Measurements from ENCODE around the gene RALGAPA2. TPM values are rescaled to one million over a fixed set of nuclear protein-coding genes. Genes with fewer than 3 reads are reported as not detected.
A peak's percentile ranks its signal among the peaks of the same experiment; 100 is the strongest.

The RALGAPA2 gene
- total and polyA plus RNA-seq, 5 donors from 2014 or later, result 4.7 to 28.8 (median 6.2) TPM

DNA sequence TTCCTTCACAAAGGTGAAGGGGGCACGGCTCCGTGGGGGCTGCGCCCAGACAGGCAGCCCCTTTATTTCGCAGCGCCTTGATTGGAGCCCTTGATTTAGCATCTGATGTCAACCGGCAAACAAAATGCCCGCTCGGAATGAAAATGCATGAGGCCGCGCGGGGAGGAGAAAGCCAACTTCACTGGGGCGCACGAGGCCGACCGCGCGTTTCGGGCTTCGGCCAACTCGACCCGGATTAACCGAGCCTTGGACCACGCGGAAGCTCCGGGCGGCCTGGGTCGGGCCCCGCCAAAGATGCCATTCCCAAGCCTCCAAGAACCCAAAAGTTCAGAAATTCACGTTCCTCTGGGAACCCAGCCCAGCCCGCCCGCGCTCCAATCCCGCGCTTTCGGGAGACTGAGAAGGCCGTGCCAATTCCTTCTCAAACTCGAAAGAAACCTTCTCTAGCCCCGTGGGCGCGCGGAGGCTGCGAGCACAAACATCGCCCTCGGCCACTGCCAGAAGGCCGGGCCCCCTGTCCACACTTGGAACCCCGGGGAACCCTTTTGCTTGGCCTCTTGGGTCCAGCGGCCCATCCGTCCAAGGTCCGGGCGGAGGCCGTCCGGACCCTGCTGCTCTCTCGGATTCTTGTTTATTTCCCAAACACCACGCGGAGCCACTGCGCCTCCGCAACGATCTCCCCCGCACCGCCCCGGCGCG is 345.4 kb downstream of the RALGAPA2 start:
- H3K27ac Mint-ChIP-seq, result no peak overlapping the region
- no peaks in the 10 kb centered on the region for H3K36me3 Mint-ChIP-seq
- no peak overlapping the region for H3K27ac ChIP-seq (ENCODE audit: insufficient read depth, low read length, poor library complexity, severe bottlenecking)
- ATAC-seq (ENCODE audit: low read depth in 2 of 2), result no peak
- H3K9me3 ChIP-seq (ENCODE audit: control insufficient read depth in 2 of 2, low read length in 2 of 2), result no peaks in the 10 kb centered on the region
- H3K4me3 Mint-ChIP-seq, result no peak overlapping the region
- H3K4me1 Mint-ChIP-seq, result peaks cover 0 to 21% (median 13%) of the 10 kb centered on the region in 4 donors
- H3K27me3 Mint-ChIP-seq, result peaks cover 72% of the 10 kb centered on the region
- H3K4me1 ChIP-seq (ENCODE audit: control insufficient read depth, insufficient read depth, low read length, poor library complexity, severe bottlenecking), result peaks cover 5% of the 10 kb centered on the region
- H3K4me3 ChIP-seq (ENCODE audit: low read depth, low read length), result no peak overlapping the region
- peaks cover 17% of the 10 kb centered on the region for H3K27me3 ChIP-seq (ENCODE audit: control insufficient read depth, insufficient read depth, low read length)
- H3K36me3 ChIP-seq (ENCODE audit: control insufficient read depth, insufficient read depth, low read length), result no peaks in the 10 kb centered on the region
- no peak for DNase-seq
- H3K9me3 Mint-ChIP-seq, result peaks cover 0 to 2% (median 0%) of the 10 kb centered on the region in 7 donors

DNA sequence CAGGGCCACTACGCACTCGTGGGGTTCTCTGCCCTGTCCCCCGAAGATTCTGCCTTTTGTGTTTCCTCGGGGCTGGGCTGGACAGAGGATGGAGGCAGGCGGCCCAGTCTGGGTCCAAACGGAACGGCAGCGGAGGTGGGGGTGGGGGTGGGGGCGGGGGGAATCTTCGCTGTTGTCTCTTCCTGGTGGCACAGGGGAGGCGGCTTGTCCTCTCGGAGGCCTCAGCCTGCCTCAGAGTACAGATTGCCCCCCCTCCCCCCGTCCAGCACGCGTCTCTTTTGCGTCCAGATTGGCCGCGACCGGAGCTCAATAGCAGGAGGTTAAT is 345.9 kb downstream of the RALGAPA2 start:
- peaks cover 22% of the 10 kb centered on the region for H3K27me3 ChIP-seq (ENCODE audit: control insufficient read depth, insufficient read depth, low read length)
- no peak for ATAC-seq (ENCODE audit: low read depth in 2 of 2)

DNA sequence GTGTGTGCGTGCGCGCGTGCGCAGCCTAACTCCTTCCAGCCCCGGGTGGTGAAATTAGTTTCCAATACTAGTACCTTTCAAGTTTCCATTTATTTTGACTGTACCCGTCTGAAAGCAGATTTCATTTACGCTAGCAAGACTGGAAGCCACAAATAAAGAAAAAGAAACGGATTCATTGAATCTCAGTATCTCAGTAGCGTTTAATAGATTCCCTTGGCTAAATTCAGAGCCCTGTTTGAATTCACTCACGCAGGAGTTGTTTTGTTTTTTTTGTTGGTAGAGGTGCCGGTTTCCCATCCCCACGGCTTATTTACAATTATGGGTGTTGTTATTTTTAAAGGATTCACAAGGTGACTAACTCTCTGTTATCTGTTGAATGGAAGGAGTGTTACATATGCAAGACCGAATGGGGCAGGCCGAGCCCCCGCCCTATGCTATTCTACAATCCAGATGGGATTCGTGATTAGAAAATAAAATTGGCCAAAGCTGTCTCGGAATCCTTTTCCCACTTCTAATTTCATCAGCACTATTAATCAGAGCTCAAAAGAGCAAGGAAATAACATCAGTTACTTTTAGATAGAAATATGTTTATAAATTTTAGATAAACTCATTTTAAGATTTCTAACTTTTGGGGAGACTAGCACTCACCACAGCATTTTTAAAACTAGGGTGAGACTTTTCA is 346.8 kb downstream of the RALGAPA2 start:
- H3K27me3 ChIP-seq (ENCODE audit: control insufficient read depth, insufficient read depth, low read length), result peaks cover 28% of the 10 kb centered on the region
- H3K9me3 ChIP-seq (ENCODE audit: control insufficient read depth in 2 of 2, low read length in 2 of 2), result no peaks in the 10 kb centered on the region
- no peaks in the 10 kb centered on the region for H3K36me3 Mint-ChIP-seq
- H3K4me1 ChIP-seq (ENCODE audit: control insufficient read depth, insufficient read depth, low read length, poor library complexity, severe bottlenecking), result peaks cover 6% of the 10 kb centered on the region
- peaks cover 72% of the 10 kb centered on the region for H3K27me3 Mint-ChIP-seq
- H3K4me3 ChIP-seq (ENCODE audit: low read depth, low read length), result no peak overlapping the region
- DNase-seq (no peak), ATAC-seq (ENCODE audit: low read depth in 2 of 2) (no peak)
- H3K36me3 ChIP-seq (ENCODE audit: control insufficient read depth, insufficient read depth, low read length), result no peaks in the 10 kb centered on the region
- H3K9me3 Mint-ChIP-seq, result peaks cover 0 to 2% (median 0%) of the 10 kb centered on the region in 7 donors
- peaks cover 0 to 24% (median 17%) of the 10 kb centered on the region in 4 donors for H3K4me1 Mint-ChIP-seq
- H3K4me3 Mint-ChIP-seq, result peak overlapping the region in 2 of 4 donors; percentile 6 to 38
- no peak overlapping the region for H3K27ac ChIP-seq (ENCODE audit: insufficient read depth, low read length, poor library complexity, severe bottlenecking)
- H3K27ac Mint-ChIP-seq, result no peak overlapping the region

More for the DNA sequence above, 345.9 kb downstream of the RALGAPA2 start:
- Histone ChIP-seq H3K27ac (ENCODE audit: insufficient read depth, low read length, poor library complexity, severe bottlenecking) (no peak overlapping the region), H3K4me1 (ENCODE audit: control insufficient read depth, insufficient read depth, low read length, poor library complexity, severe bottlenecking) (peaks cover 5% of the 10 kb centered on the region), H3K4me3 (ENCODE audit: low read depth, low read length) (no peak overlapping the region), H3K9me3 (ENCODE audit: control insufficient read depth in 2 of 2, low read length in 2 of 2) (no peaks in the 10 kb centered on the region), H3K36me3 (ENCODE audit: control insufficient read depth, insufficient read depth, low read length) (no peaks in the 10 kb centered on the region)
- no peak overlapping the region for H3K27ac Mint-ChIP-seq
- H3K27me3 Mint-ChIP-seq, result peaks cover 72% of the 10 kb centered on the region
- no peaks in the 10 kb centered on the region for H3K36me3 Mint-ChIP-seq
- peaks cover 0 to 2% (median 0%) of the 10 kb centered on the region in 7 donors for H3K9me3 Mint-ChIP-seq
- H3K4me3 Mint-ChIP-seq, result peak overlapping the region in 2 of 4 donors; percentile 29 to 51
- peaks cover 0 to 21% (median 13%) of the 10 kb centered on the region in 4 donors for H3K4me1 Mint-ChIP-seq
- no peak for DNase-seq

DNA sequence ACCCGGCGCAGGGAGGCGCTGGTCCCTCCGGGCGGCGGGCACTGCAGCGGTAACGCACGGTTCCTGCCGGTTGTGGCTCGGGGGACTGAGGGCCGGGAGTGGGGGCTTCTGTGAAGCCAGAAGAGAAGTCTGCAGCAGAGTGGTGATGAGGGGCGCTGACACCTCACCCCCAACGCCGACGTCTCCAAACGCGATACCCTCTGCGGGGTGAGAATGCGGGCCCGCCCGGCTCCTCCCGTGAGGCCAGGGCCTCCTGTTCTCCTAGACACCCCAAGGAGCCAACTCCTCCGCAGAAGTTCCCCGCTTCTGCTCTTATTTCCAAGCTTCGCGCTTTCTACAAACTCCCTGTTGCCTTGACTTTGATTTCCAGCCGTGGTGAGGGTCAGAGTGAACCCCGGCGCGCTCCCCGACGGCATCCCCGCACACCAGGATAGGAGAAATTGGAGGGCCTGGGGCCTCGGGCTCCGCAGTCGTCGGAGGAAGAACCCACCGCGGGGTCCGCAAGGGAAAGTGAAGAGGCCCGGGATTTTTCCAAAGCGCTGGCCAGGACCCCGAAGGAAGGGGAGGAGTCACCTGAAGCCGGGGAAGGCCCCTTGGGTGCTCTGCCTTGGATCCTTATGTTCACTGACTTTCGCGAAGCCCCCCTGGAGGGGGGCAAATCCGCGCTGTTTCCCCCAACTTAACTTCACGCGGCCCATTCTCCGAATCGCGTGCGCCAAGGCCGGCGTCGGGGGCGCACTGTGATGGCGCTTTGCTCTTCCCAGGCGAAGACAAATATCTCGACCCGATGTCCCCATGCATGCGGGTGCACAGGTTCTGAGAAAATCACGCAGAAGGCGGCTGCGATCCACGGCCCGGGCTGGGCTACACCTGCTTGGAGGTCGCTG is 347.6 kb downstream of the RALGAPA2 start:
- Mint-ChIP-seq H3K9me3 (peaks cover 0 to 2% (median 0%) of the 10 kb centered on the region in 7 donors), H3K27ac (no peak overlapping the region), H3K4me3 (peak overlapping the region in 2 of 4 donors; percentile 6 to 68), H3K4me1 (peaks cover 0 to 27% (median 20%) of the 10 kb centered on the region in 4 donors), H3K27me3 (peaks cover 70% of the 10 kb centered on the region), H3K36me3 (no peaks in the 10 kb centered on the region)
- Histone ChIP-seq H3K4me1 (ENCODE audit: control insufficient read depth, insufficient read depth, low read length, poor library complexity, severe bottlenecking) (peaks cover 13% of the 10 kb centered on the region), H3K36me3 (ENCODE audit: control insufficient read depth, insufficient read depth, low read length) (no peaks in the 10 kb centered on the region), H3K27ac (ENCODE audit: insufficient read depth, low read length, poor library complexity, severe bottlenecking) (no peak overlapping the region), H3K4me3 (ENCODE audit: low read depth, low read length) (no peak overlapping the region), H3K9me3 (ENCODE audit: control insufficient read depth in 2 of 2, low read length in 2 of 2) (no peaks in the 10 kb centered on the region), H3K27me3 (ENCODE audit: control insufficient read depth, insufficient read depth, low read length) (peaks cover 27% of the 10 kb centered on the region)
- ATAC-seq (ENCODE audit: low read depth in 2 of 2) (no peak), DNase-seq (no peak)

DNA sequence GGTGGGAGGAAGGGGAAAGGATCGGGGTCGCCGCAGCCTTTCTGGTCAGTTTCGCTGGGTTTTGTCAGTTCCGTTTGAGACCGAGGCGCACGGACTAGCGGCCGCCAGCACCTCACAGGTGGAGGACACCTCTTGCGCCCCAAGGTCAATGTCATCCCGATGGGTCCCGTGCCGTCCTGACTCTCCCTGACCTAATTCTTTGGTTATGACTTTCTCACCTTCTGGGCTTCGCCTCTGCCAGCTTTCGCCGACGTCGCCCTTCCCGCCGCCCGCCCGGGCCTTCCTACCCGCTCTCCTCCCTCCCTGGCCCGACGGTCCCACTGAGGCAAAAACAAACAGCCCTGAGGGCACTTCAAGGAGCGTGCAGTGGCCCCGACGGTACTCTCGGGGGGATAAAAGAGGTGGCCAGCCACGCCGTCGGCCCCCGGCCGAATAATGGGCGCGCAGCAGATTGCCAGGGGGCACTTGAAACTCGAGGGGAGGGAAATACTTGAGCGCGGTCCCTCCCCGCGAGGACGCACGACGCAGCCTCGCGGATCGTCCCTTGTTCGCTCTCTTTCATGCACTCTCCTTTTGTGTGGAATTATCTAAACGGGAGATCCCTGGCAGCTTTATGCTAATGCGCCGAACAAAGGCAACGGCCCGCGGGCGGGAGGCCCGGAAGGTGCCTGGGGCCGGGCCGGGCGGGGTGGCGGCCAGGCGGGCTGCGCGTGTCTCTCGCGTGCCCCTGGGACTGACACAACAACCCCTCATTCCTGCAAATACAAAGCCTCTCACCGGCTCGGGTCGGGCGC is 348.4 kb downstream of the RALGAPA2 start:
- Histone ChIP-seq H3K27ac (ENCODE audit: insufficient read depth, low read length, poor library complexity, severe bottlenecking) (no peak overlapping the region), H3K36me3 (ENCODE audit: control insufficient read depth, insufficient read depth, low read length) (no peaks in the 10 kb centered on the region), H3K27me3 (ENCODE audit: control insufficient read depth, insufficient read depth, low read length) (peaks cover 27% of the 10 kb centered on the region), H3K4me3 (ENCODE audit: low read depth, low read length) (no peak overlapping the region), H3K4me1 (ENCODE audit: control insufficient read depth, insufficient read depth, low read length, poor library complexity, severe bottlenecking) (peaks cover 15% of the 10 kb centered on the region), H3K9me3 (ENCODE audit: control insufficient read depth in 2 of 2, low read length in 2 of 2) (no peaks in the 10 kb centered on the region)
- H3K27ac Mint-ChIP-seq, result no peak overlapping the region
- H3K4me3 Mint-ChIP-seq, result no peak overlapping the region
- DNase-seq, result no peak
- no peak for ATAC-seq (ENCODE audit: low read depth in 2 of 2)
- no peaks in the 10 kb centered on the region for H3K36me3 Mint-ChIP-seq
- peaks cover 0 to 30% (median 20%) of the 10 kb centered on the region in 4 donors for H3K4me1 Mint-ChIP-seq
- peaks cover 68% of the 10 kb centered on the region for H3K27me3 Mint-ChIP-seq
- H3K9me3 Mint-ChIP-seq, result peaks cover 0 to 2% (median 0%) of the 10 kb centered on the region in 7 donors

DNA sequence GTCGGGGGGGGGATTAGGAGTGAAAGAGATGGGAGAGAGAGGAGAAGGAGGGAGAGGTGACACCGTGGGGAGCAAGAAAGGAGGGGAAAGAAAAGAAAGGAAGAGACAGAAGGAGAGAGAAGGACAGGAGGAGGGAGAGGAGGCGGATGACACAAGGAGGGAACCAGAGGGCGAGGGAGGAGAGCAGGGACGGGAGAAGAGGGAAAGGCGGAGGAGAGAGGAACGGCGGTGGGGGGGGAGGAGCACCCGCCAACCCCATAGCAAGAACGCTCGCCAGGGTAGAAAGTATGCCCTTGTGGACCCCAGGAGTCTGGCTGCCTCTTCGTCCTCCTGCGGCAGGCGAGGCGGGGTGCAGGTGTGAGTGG is 349.0 kb downstream of the RALGAPA2 start:
- H3K36me3 Mint-ChIP-seq, result no peaks in the 10 kb centered on the region
- no peak for DNase-seq
- H3K4me1 Mint-ChIP-seq, result peaks cover 0 to 30% (median 20%) of the 10 kb centered on the region in 4 donors
- Histone ChIP-seq H3K27ac (ENCODE audit: insufficient read depth, low read length, poor library complexity, severe bottlenecking) (no peak overlapping the region), H3K36me3 (ENCODE audit: control insufficient read depth, insufficient read depth, low read length) (no peaks in the 10 kb centered on the region), H3K4me3 (ENCODE audit: low read depth, low read length) (no peak overlapping the region), H3K9me3 (ENCODE audit: control insufficient read depth in 2 of 2, low read length in 2 of 2) (no peaks in the 10 kb centered on the region), H3K27me3 (ENCODE audit: control insufficient read depth, insufficient read depth, low read length) (peaks cover 27% of the 10 kb centered on the region), H3K4me1 (ENCODE audit: control insufficient read depth, insufficient read depth, low read length, poor library complexity, severe bottlenecking) (peaks cover 15% of the 10 kb centered on the region)
- H3K4me3 Mint-ChIP-seq, result no peak overlapping the region
- ATAC-seq (ENCODE audit: low read depth in 2 of 2), result no peak
- H3K27ac Mint-ChIP-seq, result no peak overlapping the region
- H3K27me3 Mint-ChIP-seq, result peaks cover 68% of the 10 kb centered on the region
- peaks cover 0 to 2% (median 0%) of the 10 kb centered on the region in 7 donors for H3K9me3 Mint-ChIP-seq

Measured in CD4-positive, CD25-positive, alpha-beta regulatory T cell (primary cell).